Gastrocnemius medialis (tissue), 4 donors: Measurements from ENCODE around the gene OGFOD1.

Experiments used
- CTCF ChIP-seq, 5 experiments: fragments of 450-650 bp in 3 of 5; fragments of 200-600 bp in 2 of 5; sonication (generic) in 2 of 5; IDR thresholded peaks in 4 of 5; conservative IDR thresholded peaks in 1 of 5; 1 replicate in 4 of 5; 2 replicates in 1 of 5; pipeline ENCODE4 v1.5.1; 2016 to 2019; ENCODE audit warnings: antibody characterized with exemption in 5 of 5, mild to moderate bottlenecking in 3 of 5, moderate library complexity in 3 of 5
- POLR2A ChIP-seq, 2 donors: fragments of 450-650 bp; IDR thresholded peaks; one replicate each; pipeline ENCODE4 v1.6.1; 2017; ENCODE audit warnings: antibody characterized with exemption in 2 of 2, mild to moderate bottlenecking in 2 of 2, moderate library complexity in 2 of 2

GRCh38 chr16:56413381-56413780 lies 38.0 kb upstream of the OGFOD1 start:
- TF ChIP-seq CTCF (IDR thresholded peaks at IDR 0.05 in 4 of 5, conservative IDR thresholded peaks at IDR 0.05 in 1 of 5): no peak
- TF ChIP-seq POLR2A (IDR thresholded peaks at IDR 0.05): no peak
